Neural progenitor cell (in vitro differentiated cells): Measurements from ENCODE around the gene MED1.

Experiments
- CTCF ChIP-seq: fragments of 200-600 bp; sonication (generic); IDR thresholded peaks from 2 replicates; pipeline ENCODE4 v1.5.1; 2017; ENCODE audit warnings: antibody characterized with exemption, mild to moderate bottlenecking
- EZH2 ChIP-seq: fragments of 200-600 bp; sonication (generic); IDR thresholded peaks from 2 replicates; pipeline ENCODE4 v1.6.1; 2017; ENCODE audit warnings: antibody characterized with exemption, mild to moderate bottlenecking, moderate library complexity
- EZH2phosphoT487 ChIP-seq: fragments of 200-600 bp; sonication (generic); IDR thresholded peaks from 2 replicates; pipeline ENCODE4 v1.6.1; 2017; ENCODE audit warnings: antibody characterized with exemption

GRCh38 chr17:39402890-39403605 is 48.0 kb downstream of the MED1 start:
- TF ChIP-seq CTCF: no peak
- no peak for TF ChIP-seq EZH2phosphoT487
- no peak for TF ChIP-seq EZH2
